DMS153 treated with DMSO at 0.1 percent for 48 hours (cell line): ENCODE measurements around the gene USB1.

Experiments
- DNase-seq: peaks from one replicate; lab custom pipeline; 2025; ENCODE audit not compliant: unreplicated experiment; lab: John Stamatoyannopoulos, UW

Gene USB1

DNA sequence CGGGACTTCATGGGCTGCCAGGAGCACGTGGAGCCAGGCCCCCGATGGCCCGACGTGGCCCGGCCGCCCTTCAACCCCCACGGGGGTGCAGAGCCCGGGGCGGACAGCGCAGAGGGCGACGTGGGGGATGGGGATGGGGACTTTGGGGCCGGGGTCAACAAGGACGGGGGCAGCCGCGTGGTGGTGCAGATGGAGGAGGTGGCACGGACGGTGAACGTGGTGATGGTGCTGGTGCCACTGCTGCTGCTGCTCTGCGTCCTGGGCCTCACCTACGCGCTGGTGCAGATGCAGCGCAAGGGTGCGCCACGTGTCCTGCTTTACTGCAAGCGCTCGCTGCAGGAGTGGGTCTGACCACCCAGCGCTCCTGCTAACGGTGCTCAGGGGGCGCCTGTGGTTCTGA lies 43.9 kb downstream of the USB1 start:
- no peak for DNase-seq

DNA sequence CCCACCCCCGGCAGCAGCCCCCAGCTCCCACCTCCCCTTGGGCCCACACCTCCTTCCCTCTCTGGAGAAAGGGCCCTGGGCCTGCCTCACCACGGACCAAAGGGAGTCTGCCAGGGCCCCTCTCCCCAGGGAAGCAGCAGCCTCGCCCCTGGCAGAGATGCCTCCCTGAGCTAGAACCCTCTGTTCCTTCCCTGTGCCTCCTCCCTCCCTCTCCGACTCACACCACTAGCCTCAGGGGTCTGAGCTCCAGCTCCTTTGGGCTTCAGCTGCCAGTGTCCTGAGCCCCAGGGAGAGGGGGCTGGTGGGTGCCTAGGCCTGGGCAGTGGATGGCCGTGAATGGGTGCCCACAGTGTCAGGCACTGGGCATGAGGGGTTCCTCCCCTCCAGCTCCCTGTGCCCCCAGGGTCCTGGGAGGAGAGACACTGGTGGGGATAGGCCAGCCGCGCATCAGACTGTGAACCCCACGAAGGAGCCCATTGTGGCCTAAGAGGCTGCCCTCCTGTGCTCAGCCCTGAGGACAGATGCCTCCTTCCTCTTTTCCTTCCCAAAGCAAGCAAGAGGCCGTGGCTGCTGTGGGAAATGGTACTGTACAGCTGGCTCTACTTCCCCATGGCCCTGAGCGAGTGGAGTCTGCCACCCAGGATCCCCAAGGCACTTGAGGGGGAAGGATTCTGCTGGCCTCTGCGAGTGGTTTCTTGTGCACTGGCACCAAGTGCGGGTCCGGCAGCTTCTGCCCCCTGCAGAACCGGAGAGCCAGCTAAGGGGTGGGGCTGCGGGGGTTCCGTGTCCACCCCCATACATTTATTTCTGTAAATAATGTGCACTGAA lies 45.1 kb downstream of the USB1 start:
- no peak for DNase-seq

DNA sequence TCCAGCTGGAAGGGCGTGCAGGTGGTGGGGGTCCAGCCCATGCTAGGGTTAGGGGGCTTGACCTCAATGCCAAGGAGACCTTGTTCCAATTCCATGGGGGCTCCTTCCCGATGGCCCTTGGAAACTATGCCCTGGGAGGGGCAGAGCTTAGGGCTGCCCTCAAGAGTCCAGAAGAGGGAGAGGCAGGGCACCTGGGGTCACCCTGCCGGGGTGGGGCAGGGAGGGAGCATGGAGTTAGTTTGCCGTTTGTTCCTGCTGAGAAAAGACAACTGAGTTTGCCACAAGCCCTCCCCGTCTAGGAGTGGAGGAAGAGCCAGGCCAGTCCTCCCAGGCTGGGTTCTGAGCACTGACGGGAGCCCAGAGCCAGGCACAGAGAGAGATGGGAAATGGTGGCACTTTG lies 45.7 kb downstream of the USB1 start:
- DNase-seq, result no peak

DNA sequence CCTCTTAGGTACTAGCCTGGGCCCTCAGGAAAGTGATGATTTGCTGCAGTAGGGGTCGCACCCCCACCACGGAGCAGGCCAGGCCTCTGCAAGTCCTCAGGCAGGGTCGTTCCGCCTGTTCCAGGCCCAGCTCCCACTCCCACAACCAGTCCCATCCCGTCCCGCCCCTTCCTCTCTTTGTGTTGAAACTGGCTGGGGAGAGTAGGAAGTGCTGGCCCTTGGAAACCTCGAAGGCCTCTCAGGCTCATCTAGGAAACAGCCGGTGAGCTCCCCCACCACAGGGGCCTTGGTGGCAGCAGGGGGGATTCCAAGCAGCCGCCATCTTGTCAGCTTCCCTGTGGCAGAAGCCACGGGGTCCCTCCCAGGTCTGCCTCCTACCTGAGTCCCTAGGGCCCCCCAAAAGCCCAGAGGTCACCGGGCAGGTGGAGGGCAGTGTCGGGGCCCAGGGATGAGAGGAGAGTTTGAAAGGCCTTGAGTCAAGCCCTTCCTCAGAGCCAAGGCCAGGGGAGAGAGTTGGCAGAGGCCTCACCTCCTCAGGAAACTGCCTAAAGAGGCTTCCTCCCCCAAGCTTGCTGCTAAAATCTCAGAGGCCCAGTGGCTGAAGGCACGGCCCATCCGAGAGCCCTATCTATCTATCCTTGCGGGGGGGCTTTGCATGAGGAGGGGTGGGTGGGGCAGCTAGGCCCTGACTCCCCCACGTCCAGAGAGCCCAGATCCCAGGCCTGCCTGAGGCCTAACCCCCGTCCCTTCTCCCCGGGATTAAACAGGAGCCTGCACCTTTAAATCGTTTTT lies 46.5 kb downstream of the USB1 start:
- no peak for DNase-seq

GRCh38 chr16:58048494-58049231 lies 47.5 kb downstream of the USB1 start:
- DNase-seq, result no peak

DNA sequence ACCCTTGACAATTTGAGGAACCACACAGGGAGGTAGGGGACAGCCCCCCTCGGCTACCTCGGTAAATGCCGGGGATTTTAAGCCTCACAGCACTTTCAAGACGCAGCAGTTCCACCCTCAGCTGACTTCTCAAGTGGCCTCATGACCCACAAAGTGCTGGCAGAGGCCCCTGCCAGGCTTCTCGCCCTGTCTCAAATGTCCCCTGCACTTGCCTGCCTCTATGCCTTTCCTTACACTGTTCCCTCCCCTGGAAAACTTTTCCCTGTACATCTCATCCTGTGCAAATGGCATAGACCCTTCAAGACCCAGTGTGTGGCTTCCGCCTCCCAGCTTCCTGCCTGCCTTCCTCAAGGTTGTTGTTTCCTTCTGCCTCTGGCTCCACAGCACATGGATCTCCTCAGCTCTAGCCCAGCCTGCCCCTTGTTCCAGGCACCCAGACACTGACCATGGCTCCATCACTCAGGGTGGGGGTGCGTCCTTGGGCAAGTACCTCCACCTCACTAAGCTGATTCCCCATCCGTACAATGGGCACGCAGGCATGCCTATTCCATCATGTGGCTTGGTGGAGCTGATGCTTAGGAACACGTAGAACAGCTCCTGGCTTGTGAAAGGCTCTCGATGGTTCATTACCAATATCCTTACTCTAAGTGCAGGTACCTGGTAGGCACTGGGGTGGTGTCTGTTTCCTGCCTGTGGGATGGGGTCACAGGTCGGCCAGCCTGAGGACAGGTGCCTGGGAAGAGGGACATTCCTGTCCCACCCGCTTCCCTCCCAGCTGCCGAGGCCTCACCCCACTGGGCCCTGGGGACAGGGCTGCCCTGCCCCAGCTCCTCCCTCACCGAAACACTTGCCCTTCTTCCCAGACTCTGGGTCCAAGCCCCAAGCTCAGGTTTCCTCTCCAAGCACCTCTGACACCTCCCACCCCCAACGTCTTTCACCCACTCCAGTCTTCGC lies 48.3 kb downstream of the USB1 start:
- DNase-seq, result no peak

GRCh38 chr16:58051296-58051695 lies 50.1 kb downstream of the USB1 start:
- DNase-seq, result no peak

DNA sequence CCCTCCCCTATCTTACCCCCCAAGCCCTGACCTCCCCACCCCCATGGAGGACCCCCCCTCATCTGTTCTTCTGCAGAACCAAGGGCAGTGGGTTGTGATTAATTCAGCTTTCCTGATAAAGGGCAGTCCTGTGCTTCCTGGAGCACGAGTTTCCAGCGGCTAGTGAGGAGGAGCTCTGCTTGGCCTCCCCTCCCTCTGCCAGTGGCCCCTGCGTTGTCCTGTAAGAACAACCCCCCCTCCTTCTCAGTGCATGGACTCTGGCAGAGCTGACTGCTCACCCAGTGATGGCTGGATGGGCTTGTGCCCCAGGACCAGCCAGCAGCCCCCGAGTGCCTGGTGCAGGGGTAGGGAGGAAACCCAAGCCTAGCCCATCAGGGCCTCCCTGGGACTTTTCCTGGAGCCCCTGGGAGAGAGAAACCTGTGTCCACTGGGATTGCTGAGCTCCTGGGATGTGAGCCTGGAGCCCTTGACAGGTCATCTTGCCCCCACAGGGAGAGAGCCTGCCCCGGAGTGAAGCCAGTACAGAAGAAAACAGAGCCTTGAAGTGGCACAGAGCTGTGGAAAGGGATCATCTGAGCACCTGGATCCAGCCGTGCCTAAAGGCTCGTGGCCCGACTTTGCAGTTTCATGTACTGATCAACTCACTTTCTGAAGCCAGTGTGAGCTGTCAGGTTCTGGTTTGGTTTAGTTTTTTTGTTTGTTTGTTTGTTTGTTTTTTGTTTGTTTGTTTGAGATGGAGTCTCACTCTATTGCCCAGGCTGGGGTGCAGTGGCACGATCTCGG lies 50.8 kb downstream of the USB1 start:
- DNase-seq, result no peak

- no peak for DNase-seq
These were observed 52.4 kb downstream of the USB1 start for GRCh38 chr16:58053682-58054005.

DNA sequence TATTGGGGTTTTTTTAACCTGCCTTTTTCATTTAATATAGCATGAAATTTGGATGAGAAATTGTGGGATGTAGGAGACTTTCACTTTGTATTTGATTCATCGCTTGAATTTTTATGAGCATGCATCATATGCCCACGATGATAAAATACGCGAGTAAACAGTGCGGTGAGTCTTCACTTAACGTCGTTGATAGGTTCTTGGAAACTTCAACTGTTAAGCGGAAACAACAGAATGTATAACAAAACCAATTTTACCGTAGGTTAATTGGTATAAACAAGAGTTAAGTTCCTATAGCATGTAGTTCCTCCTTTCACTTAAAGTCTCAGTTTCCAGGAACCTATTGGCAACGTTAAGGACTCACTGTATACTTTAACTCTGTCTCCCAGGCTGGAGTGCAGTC lies 53.1 kb downstream of the USB1 start:
- DNase-seq, result no peak

- no peak for DNase-seq
These were observed 55.4 kb downstream of the USB1 start for GRCh38 chr16:58056580-58056979.

DNA sequence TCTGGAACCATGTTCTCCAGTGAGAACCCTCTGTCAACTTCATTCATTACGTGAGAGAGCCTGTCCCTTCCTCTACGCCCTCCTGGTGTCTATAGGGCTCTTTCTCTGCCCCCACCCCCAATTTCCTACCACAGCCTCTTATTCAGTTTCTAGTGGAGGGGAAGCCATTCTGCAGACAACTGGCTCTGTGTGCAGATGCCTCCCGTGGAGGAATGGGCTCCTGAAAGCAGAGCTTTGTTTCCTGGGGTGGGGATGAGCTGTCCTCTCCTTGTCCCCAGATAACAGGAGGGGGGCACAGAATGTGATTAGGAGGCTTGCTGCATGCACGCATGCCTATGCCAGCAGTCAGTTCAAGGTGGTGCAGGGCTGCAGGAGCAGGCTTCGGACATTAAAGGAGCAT lies 55.9 kb downstream of the USB1 start:
- DNase-seq, result no peak

DNA sequence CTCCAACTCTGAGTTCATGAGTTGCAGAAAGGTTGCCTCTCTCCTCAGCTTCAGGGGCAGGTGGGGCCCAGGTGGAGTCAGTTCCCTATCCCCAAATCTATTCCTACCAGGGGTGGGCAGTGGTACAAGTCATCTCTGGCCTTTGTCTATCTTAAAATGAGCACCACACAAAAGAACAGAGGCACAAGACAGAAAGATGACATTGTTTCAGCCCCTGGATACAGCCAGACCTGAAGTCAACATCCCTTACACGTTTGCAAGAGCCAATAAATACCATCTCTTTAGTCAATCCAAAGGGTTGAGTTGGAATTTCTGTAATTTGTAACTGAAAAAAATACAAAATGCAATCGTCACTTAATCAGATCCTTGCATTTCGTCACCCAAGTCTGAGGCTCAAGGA lies 56.6 kb downstream of the USB1 start:
- DNase-seq, result no peak

GRCh38 chr16:58062821-58063220 lies 61.6 kb downstream of the USB1 start:
- DNase-seq, result no peak

DNA sequence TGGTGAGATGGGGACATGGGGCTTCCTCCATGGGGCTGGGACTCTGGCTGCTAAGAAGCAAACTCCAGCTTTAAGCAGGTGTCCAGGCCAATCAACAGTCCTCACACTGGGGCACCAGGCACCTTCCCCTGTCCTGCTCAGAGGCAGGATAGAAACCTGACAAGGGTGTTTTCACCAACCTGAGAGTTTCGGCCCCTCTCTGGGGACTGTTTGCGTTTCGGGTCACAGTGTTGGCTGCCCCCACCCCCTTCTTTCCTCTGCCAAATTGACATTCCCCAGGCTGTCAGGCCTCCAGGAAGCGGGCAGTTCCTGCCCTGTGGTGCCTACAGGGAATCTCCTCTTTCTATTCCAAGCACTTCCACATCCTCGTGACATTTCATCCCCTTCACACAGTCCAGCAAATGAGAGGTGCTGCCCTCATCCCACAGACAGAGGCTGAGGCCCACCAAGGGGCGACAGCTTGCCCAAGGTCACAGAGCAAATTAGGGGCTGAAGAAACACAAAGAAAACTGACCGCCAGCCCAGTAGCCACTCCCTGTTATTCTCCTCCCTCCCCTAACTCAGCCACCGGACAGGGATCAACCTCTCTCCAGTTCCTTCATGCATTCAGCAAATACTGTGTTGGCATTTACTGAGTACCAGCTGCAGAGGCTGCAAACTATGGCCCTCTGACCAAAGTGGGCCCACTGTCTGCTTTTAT lies 62.3 kb downstream of the USB1 start:
- DNase-seq, result no peak

DNA sequence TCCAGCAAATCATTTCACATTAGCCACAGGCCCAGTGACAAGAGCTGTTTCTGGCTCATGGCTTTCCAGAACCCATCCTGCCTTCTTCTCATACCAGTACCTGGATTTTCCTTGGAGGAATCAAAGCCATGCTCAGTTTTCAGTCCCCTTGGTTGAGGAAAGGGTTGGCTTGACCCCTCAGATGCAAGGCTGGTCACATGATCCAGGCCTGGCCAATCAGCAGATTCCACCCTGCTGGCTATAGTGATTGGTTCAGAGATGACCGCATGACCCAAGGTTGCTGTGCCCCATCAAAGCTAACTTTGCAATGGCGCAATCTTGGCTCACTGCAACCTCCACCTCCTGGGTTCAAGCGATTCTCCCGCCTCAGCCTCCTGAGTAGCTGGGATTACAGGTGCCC lies 69.4 kb downstream of the USB1 start:
- no peak for DNase-seq
